ENCODE measurements around the gene CACNB4. TPM values are rescaled to one million over a fixed set of nuclear protein-coding genes. Genes with fewer than 3 reads are reported as not detected.

CACNB4 gene
- total and polyA plus RNA-seq, 12 donors: 0.09 to 0.95 (median 0.38) TPM

DNA sequence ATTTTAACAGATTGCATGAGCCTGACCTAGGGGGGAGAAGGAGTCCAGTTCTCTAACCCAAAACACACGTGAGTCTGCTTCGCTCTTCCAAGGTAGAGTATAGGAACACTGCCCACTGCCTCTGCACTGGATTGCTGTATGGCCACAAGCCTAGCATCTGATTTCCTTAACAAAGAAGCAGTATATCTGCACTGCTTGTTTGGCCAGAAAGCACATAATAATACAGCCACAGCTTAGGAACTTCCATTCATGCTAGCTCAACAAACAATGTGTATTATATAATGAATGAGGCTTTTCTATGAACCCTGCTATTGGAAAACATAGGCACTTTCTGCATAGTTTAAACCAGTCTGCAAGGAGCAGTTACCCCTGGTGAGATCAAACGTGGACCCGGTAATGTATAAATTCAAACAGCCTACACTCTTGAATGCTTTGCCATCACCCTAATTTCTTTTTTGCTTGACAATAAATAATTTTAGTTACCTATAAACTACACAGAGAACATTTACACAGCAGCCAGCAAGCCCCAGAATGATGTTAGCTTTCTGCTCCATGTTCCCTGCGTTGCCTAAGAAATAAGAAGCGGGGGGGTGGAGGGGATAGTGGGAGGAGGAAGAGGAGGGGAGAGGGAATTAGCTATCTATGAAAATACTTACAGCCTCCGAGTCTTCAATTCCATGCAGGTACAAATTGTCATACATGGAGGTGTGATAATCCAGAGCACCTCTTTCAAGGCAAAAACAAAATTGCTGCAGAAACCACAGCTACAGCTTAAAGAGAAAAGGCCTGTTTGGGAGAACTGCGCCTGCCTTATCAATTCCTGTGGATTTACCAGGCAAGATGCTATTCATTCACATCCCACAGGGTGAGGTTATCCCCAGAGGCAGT is 125.6 kb downstream of the CACNB4 start:
- peak overlapping the region in 3 of 10 donors; percentile 1 to 25 (median 22) for H3K4me3 ChIP-seq
- WGBS, 2 donors: 72 to 75% methylated on average over 8 of the region's 8 CpGs
- no peak overlapping the region for H3K27ac ChIP-seq
- no peaks in the 10 kb centered on the region for H3K27me3 ChIP-seq
- H3K36me3 ChIP-seq: no peaks in the 10 kb centered on the region
- DNase-seq: no peak
- intact Hi-C loops (cut with DNase I): no loop called here
- TF ChIP-seq CTCF (IDR thresholded peaks at IDR 0.05): no peak
- no peak for ATAC-seq
- peaks cover 0 to 4% (median 0%) of the 10 kb centered on the region in 9 donors for H3K4me1 ChIP-seq
- H3K9me3 ChIP-seq: no peaks in the 10 kb centered on the region

GRCh38 chr2:151972241-151973012 is 126.4 kb downstream of the CACNB4 start:
- WGBS, 2 donors: 95% methylated on average over 8 of the region's 8 CpGs
- Histone ChIP-seq H3K4me3 (no peak overlapping the region), H3K36me3 (no peaks in the 10 kb centered on the region), H3K27me3 (no peaks in the 10 kb centered on the region), H3K27ac (no peak overlapping the region), H3K4me1 (peaks cover 0 to 4% (median 0%) of the 10 kb centered on the region in 9 donors), H3K9me3 (no peaks in the 10 kb centered on the region)
- no peak for ATAC-seq
- intact Hi-C loops (cut with DNase I): no loop called here
- TF ChIP-seq CTCF (IDR thresholded peaks at IDR 0.05): no peak
- DNase-seq: no peak

DNA sequence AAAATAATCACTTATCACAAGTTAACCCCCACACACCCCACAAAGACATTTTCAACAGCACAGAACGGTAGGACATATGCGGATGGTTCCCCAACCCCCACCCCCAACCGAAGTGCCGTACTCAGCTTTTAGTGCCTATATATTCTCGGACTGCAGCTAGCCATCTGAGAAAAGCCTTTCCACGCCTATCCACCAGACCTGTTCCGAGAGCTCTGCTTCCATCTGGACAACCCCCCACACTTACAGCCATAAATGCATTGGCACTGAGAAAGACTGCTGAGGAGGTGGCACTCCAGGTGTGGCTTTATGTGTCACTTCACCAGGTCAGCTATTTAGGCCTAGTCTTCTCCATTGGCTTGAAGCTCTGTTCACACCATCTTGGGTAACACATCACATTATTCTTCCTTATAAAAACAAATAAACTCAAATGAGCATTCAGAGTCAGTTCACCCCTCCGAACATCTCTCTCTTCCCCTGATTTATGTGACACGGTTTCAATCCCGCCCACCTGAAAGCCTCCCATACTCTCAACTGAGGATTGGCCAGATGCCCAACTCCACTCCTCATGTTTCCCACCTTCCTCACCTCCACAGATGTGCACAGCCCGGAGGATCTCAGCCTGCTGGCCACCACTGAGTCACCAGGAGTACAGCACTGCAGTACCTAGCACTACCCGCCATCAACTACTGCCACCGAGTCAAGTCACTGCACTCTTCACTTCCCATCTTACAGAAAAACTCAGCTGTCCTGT is 127.4 kb downstream of the CACNB4 start:
- 94 to 97% methylated on average over 13 of the region's 13 CpGs for WGBS, 2 donors
- ATAC-seq: no peak
- no peak for TF ChIP-seq CTCF (IDR thresholded peaks at IDR 0.05)
- Histone ChIP-seq H3K36me3 (no peaks in the 10 kb centered on the region), H3K27me3 (no peaks in the 10 kb centered on the region), H3K4me3 (no peak overlapping the region), H3K4me1 (peaks cover 0 to 4% (median 0%) of the 10 kb centered on the region in 9 donors), H3K9me3 (no peaks in the 10 kb centered on the region), H3K27ac (no peak overlapping the region)
- no peak for DNase-seq
- intact Hi-C loops (cut with DNase I): no loop called here

Data from heart right ventricle (tissue), 16 donors.